Measurements from ENCODE around the gene SMARCE1. TPM values are rescaled to one million over a fixed set of nuclear protein-coding genes. Genes with fewer than 3 reads are reported as not detected.

SMARCE1 gene
- total and polyA plus RNA-seq, 2 of the 4 experiments (the other 2 are of a cell fraction): 66.2 to 119 TPM

- ChIA-PET CTCF (no interaction called here), POLR2A (ENCODE audit: unreplicated experiment) (no interaction called here)
- in situ Hi-C loops (cut with MboI; ENCODE audit: low sequenced_read_pairs) (no loop called here), dilution Hi-C loops (cut with HindIII; ENCODE audit: low sequenced_read_pairs, unreplicated experiment) (no loop called here), intact Hi-C loops (cut with micrococcal nuclease) (no loop called here)
- ATAC-seq (ENCODE audit: low read depth) (no peak), DNase-seq (no peak)
- H4K5ac ChIP-seq (ENCODE audit: low read depth, low read length): no peak overlapping the region
- H2BK5ac ChIP-seq (ENCODE audit: low read depth, low read length, poor library complexity, severe bottlenecking): no peak overlapping the region
- H3K79me1 ChIP-seq (ENCODE audit: low read depth in 1 of 2, low read length in 2 of 2): no peaks in the 10 kb centered on the region
- H3K27me3 ChIP-seq (ENCODE audit: control insufficient read depth, insufficient read depth, low read length): peaks cover 57% of the 10 kb centered on the region
- H3K18ac ChIP-seq (ENCODE audit: low read depth, low read length): no peak overlapping the region
- no peak overlapping the region for H3K14ac ChIP-seq (replicated peaks; ENCODE audit: low read depth, low read length)
- no peak overlapping the region for H2AFZ ChIP-seq (replicated peaks; ENCODE audit: low read length, poor library complexity)
- no peak overlapping the region for H3K4ac ChIP-seq (ENCODE audit: low read depth, low read length)
- no peaks in the 10 kb centered on the region; the same call in 1 of the 2 replicates for H3K9me3 ChIP-seq (ENCODE audit: control insufficient read depth, insufficient read depth, low read length)
- H2AK5ac ChIP-seq (ENCODE audit: low read depth, low read length): no peak overlapping the region
- no peak overlapping the region for H3K23ac ChIP-seq (ENCODE audit: low read depth, low read length)
- H4K8ac ChIP-seq (ENCODE audit: low read depth in 2 of 2, low read length in 2 of 2): no peak overlapping the region
- no TSS peak for BruUV-seq (replicated peaks)
- H2BK120ac ChIP-seq (ENCODE audit: low read depth, low read length): no peak overlapping the region
- H3K9me1 ChIP-seq (ENCODE audit: insufficient read depth, low read length): no peaks in the 10 kb centered on the region
- 92% methylated on average over 2 of the region's 6 CpGs; no CpG with 5 or more reads in 1 of the 2 experiments for WGBS, 2 experiments (ENCODE audit: extremely low coverage in 2 of 2, insufficient read length in 1 of 2)
- H2BK15ac ChIP-seq (ENCODE audit: low read depth, low read length): no peak overlapping the region
- TF ChIP-seq POLR2A (IDR thresholded peaks at IDR 0.05; ENCODE audit: low read depth, low read length) (no peak), NFE2L2 (IDR thresholded peaks at IDR 0.05; ENCODE audit: low read depth, low read length) (no peak)
- no peak overlapping the region for H3K27ac ChIP-seq (ENCODE audit: insufficient read depth, low read length)
- no peaks in the 10 kb centered on the region for H3K4me1 ChIP-seq (ENCODE audit: control insufficient read depth, insufficient read depth, low read length)
- no peak overlapping the region for H3K9ac ChIP-seq (ENCODE audit: low read depth, low read length)
- H2BK20ac ChIP-seq (ENCODE audit: low read depth, low read length): no peak overlapping the region
- H2AK9ac ChIP-seq (replicated peaks; ENCODE audit: low read depth, low read length, poor library complexity): no peak overlapping the region
- no peak overlapping the region for H3K4me3 ChIP-seq (ENCODE audit: insufficient read depth, low read depth, low read length)
- no peak overlapping the region for H3K56ac ChIP-seq (ENCODE audit: extremely low read depth, insufficient read depth, low read length)
- no peak overlapping the region for H3K4me2 ChIP-seq (ENCODE audit: low read depth, low read length)
- no peaks in the 10 kb centered on the region for H3K36me3 ChIP-seq (ENCODE audit: control insufficient read depth, insufficient read depth, low read length)
- H4K91ac ChIP-seq (ENCODE audit: insufficient read depth, low read depth, low read length): no peak overlapping the region
- no peaks in the 10 kb centered on the region for H4K20me1 ChIP-seq (ENCODE audit: insufficient read depth, low read length)
Observed at GRCh38 chr17:40695874-40696472, 48.4 kb upstream of the SMARCE1 start.

Measured in IMR-90 (cell line).